DND-41 (cell line): ENCODE results near the gene SAP30L.

Experiments
- CTCF ChIP-seq: IDR thresholded peaks from 2 replicates; pipeline ENCODE4 v1.5.1; 2012; ENCODE audit warnings: borderline replicate concordance, low read length, moderate library complexity, mild to moderate bottlenecking; ENCODE audit not compliant: poor library complexity, severe bottlenecking; ENCODE audit errors: extremely low read depth
- EZH2 ChIP-seq: IDR thresholded peaks from 3 replicates; pipeline ENCODE4 v1.6.1; 2012; ENCODE audit warnings: borderline replicate concordance, low read depth, mild to moderate bottlenecking, moderate library complexity, low read length, inconsistent platforms; ENCODE audit not compliant: severe bottlenecking

- no peak for TF ChIP-seq CTCF
- no peak for TF ChIP-seq EZH2
These were observed 45.1 kb upstream of the SAP30L start for GRCh38 chr5:154400678-154401077.
